HuH-7.5 (cell line): Measurements from ENCODE around the gene AK1.

Source experiments
- DNase-seq: peaks from one replicate; pipeline ENCODE4 v3.0.0; 2011; ENCODE audit warnings: low spot score

AK1 gene

GRCh38 chr9:127816728-127817127 is 60.7 kb downstream of the AK1 start:
- no peak for DNase-seq
